Calu3 (cell line): ENCODE measurements around the gene MAGI1. TPM values are rescaled to one million over a fixed set of nuclear protein-coding genes. Genes with fewer than 3 reads are reported as not detected.
"Not testable (repeated sequence)": the region's sequence is repeated elsewhere in the genome, so short reads cannot be mapped to it uniquely, and the experiment has no call there.

Experiments
- BruUV-seq: library from RNA; stranded (reverse); fragments of 400-500 nt; replicated peaks from 2 replicates; lab custom pipeline; 2021; lab: Mats Ljungman, UMichigan
- CTCF ChIA-PET: fragments of 300-600 bp; sonication (Branson Sonifier 250); formaldehyde crosslinking; loops from one replicate; lab custom pipeline; 2022; ENCODE audit warnings: antibody characterized with exemption; lab: Charles Lee
- DNase-seq: peaks from one replicate; pipeline ENCODE4 v3.0.0; 2022
- H3K27ac Mint-ChIP-seq: one replicate; pipeline ENCODE4 v1.8.0; 2022; ENCODE audit warnings: mixed read lengths; ENCODE audit not compliant: unreplicated experiment
- H3K27me3 Mint-ChIP-seq: one replicate; pipeline ENCODE4 v1.8.0; 2022; ENCODE audit warnings: mixed read lengths; ENCODE audit not compliant: unreplicated experiment
- H3K36me3 Mint-ChIP-seq: one replicate; pipeline ENCODE4 v1.8.0; 2022; ENCODE audit warnings: mild to moderate bottlenecking, moderate library complexity, mixed read lengths; ENCODE audit not compliant: insufficient read depth, unreplicated experiment
- H3K4me1 Mint-ChIP-seq: one replicate; pipeline ENCODE4 v1.8.0; 2022; ENCODE audit warnings: mild to moderate bottlenecking, low read depth, mixed read lengths; ENCODE audit not compliant: unreplicated experiment
- H3K4me3 Mint-ChIP-seq: one replicate; pipeline ENCODE4 v1.8.0; 2022; ENCODE audit warnings: mild to moderate bottlenecking, low read depth, moderate library complexity, mixed read lengths; ENCODE audit not compliant: unreplicated experiment
- H3K9me3 Mint-ChIP-seq: one replicate; pipeline ENCODE4 v1.8.0; 2022; ENCODE audit warnings: low read depth, mixed read lengths; ENCODE audit not compliant: unreplicated experiment
- CTCF ChIP-seq: fragments of 200-600 bp; IDR thresholded peaks from one replicate; pipeline ENCODE4 v1.8.0; 2022; ENCODE audit warnings: antibody characterized with exemption; ENCODE audit not compliant: unreplicated experiment
- intact Hi-C: fragments of 100-400 bp; cut with micrococcal nuclease; formaldehyde crosslinking; loops from one replicate; pipeline ENCODE4 v1.10.0; 2022; ENCODE audit not compliant: unreplicated experiment
- total RNA-seq: library from RNA; stranded (reverse); gene quantifications from 2 replicates; pipeline ENCODE4 v1.2.3, GENCODE V29; 2022

Gene MAGI1
- total RNA-seq, 1 experiment from 2014 or later, result 76.4 TPM

DNA sequence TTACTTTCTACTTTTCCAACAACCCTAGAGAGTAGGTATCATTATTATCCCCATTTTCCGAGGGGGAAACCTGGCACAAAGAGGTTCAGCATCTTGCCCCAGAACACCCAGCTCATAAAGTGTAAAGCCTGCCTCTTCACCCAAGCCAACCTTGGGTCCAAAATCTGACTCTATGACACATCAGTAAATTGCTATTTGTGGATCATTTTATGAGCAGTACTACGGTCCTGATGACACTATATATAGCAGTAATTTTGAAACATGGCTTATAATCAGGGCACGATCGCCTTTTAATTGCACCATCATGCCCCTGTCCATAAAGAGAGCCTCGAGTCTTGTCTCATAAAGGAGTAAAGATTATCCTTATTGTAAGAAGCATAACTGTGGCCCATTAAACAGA is 9.7 kb downstream of the MAGI1 start:
- H3K27me3 Mint-ChIP-seq, result no peaks in the 10 kb centered on the region
- H3K36me3 Mint-ChIP-seq, result no peaks in the 10 kb centered on the region
- peaks cover 14% of the 10 kb centered on the region for H3K4me1 Mint-ChIP-seq
- H3K27ac Mint-ChIP-seq, result no peak overlapping the region
- no peak for DNase-seq
- BruUV-seq, result no TSS peak
- H3K9me3 Mint-ChIP-seq, result no peaks in the 10 kb centered on the region
- CTCF ChIA-PET, result interaction anchor here (0.7 kb wide), 1 partner anchor 34 kb away, joined by 3 read pairs; no protein-coding TSS in a partner anchor
- intact Hi-C loops, result no loop called here
- no peak overlapping the region for H3K4me3 Mint-ChIP-seq
- no peak for TF ChIP-seq CTCF

- Mint-ChIP-seq H3K27ac (no peak overlapping the region), H3K4me3 (no peak overlapping the region), H3K4me1 (peaks cover 19% of the 10 kb centered on the region), H3K36me3 (no peaks in the 10 kb centered on the region), H3K9me3 (no peaks in the 10 kb centered on the region), H3K27me3 (no peaks in the 10 kb centered on the region)
- TF ChIP-seq CTCF, result no peak
- no TSS peak for BruUV-seq
- no peak for DNase-seq
- intact Hi-C loops, result no loop called here
- CTCF ChIA-PET, result no interaction called here
These were observed 10.3 kb downstream of the MAGI1 start for GRCh38 chr3:66028457-66028856.

DNA sequence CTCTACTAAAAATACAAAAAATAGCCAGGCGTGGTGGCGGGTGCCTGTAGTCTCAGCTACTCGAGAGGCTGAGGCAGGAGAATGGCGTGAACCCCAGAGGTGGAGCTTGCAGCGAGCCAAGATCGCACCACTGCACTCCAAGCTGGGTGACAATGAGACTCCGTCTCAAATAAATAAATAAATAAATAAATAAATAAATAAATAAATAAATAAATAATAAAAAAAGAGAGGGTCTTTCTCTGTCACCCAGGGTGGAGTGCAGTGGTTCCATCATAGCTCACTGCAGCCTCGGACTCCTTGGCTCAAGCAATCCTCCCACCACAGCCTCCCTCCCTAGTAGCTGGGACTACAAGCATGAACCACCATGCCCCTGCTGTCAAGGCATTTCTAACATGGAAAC is 11.6 kb downstream of the MAGI1 start:
- H3K27ac Mint-ChIP-seq, H3K9me3 Mint-ChIP-seq: not testable (repeated sequence)

DNA sequence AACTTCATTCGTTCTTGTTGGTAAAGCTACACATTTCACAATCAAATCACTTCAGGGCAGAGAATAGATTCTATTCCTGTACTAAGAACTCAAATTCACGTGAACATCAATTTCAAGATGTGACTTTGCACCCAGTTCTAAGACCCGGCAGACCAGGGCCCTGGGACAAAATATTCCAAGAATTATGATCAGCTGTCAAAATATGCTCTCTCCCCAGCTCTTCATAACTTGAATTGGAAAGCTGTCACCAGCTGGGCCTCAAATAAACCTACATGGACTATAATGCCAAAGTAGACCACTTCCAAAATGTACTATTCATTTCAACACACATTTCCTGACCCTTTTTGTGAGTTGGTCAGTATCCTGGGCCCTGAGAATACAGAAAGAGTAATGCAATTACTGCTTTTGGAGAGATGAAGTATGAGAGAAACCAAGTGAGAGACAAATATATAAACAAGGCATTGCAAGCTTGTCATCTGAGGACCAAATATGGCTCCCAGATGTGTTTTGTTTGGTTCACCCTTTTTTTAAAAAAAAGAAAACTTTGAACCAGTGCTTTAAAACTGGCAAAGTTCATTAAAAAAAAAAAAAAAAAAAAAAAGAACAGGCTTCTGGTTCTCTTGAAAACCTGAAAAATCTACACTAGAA is 14.9 kb downstream of the MAGI1 start:
- no peak overlapping the region for H3K4me3 Mint-ChIP-seq
- H3K36me3 Mint-ChIP-seq, result no peaks in the 10 kb centered on the region
- no peak overlapping the region for H3K27ac Mint-ChIP-seq
- BruUV-seq, result no TSS peak
- no peak for TF ChIP-seq CTCF
- intact Hi-C loops, result no loop called here
- CTCF ChIA-PET, result no interaction called here
- no peaks in the 10 kb centered on the region for H3K27me3 Mint-ChIP-seq
- H3K4me1 Mint-ChIP-seq, result peaks cover 29% of the 10 kb centered on the region
- DNase-seq, result no peak
- no peaks in the 10 kb centered on the region for H3K9me3 Mint-ChIP-seq

More for the DNA sequence above, 11.6 kb downstream of the MAGI1 start:
- H3K36me3 Mint-ChIP-seq, H3K4me3 Mint-ChIP-seq, DNase-seq, intact Hi-C loops, CTCF ChIA-PET, H3K27me3 Mint-ChIP-seq, BruUV-seq: not testable (repeated sequence)
- peaks cover 31% of the 10 kb centered on the region for H3K4me1 Mint-ChIP-seq

GRCh38 chr3:66023229-66023628 is 15.5 kb downstream of the MAGI1 start:
- no peaks in the 10 kb centered on the region for H3K36me3 Mint-ChIP-seq
- H3K27ac Mint-ChIP-seq, result no peak overlapping the region
- CTCF ChIA-PET, result no interaction called here
- intact Hi-C loops, result no loop called here
- no TSS peak for BruUV-seq
- no peaks in the 10 kb centered on the region for H3K9me3 Mint-ChIP-seq
- no peak for DNase-seq
- no peak overlapping the region for H3K4me3 Mint-ChIP-seq
- TF ChIP-seq CTCF, result no peak
- peaks cover 29% of the 10 kb centered on the region for H3K4me1 Mint-ChIP-seq
- H3K27me3 Mint-ChIP-seq, result no peaks in the 10 kb centered on the region
